ENCODE data around the gene TMUB1.

DNA sequence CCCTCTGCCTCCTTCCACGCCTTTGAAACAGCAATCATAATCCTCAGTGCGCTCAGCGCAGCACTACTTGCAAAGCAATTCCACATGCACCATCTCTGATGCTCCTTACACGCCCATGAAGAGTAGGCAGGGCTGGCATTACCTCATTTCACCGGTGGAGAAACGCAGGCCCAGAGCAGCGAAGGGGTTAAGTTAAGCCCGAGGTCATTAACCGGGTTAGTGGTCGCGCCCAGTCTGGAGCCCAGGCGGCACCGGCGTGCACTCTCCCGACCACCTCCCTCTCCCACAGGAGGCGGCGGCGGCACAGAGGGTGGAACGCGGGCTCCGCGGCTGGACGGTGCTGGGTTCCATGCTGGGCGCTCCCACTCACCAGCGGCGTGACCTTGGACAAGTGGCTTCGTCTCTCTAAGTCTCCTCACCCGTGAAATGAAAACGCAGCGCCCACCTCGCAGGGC, 3.2 kb downstream of the TMUB1 start:
- TF ChIP-seq CTCF (IDR thresholded peaks at IDR 0.05), result no peak
- TF ChIP-seq POLR2A (IDR thresholded peaks at IDR 0.05), result no peak

Measured in lower leg skin (tissue), 3 donors.